ENCODE data around the gene ARHGDIB. TPM values are rescaled to one million over a fixed set of nuclear protein-coding genes. Genes with fewer than 3 reads are reported as not detected.

ARHGDIB gene
- total and polyA plus RNA-seq, 2 of the 4 experiments (the other 2 are of a cell fraction): 24.9 to 30.7 TPM

DNA sequence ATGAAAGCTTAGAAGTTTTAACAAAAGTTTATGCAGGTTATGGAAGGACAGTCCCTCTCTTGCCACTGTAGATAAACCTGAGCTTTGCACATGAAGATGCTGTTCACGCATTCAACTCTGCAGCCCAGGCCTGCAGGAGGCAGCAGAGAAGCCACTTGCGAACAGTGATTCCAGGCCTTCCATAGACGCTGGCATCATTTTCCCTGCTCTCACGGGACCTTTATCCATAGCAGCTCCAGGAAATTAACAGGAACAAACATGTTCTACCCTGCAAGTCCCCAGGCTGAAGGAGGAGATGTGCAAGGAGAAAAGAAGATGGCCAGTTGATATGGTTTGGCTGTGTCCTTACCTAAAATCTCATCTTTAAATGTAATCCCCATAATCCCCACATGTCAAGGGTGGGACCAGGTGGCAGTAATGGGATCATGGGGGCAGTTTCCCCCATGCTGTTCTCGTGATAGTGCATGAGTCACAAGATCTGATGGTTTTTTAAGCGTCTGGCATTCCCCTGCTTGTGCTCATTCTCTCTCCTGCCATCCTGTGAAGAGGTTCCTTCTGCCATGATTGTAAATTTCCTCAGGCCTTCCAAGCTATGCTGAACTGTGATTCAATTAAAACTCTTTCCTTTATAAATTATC lies 25.1 kb downstream of the ARHGDIB start:
- dilution Hi-C loops (cut with HindIII; ENCODE audit: low sequenced_read_pairs, unreplicated experiment) (no loop called here), in situ Hi-C loops (cut with MboI; ENCODE audit: low sequenced_read_pairs) (no loop called here), intact Hi-C loops (cut with micrococcal nuclease) (no loop called here)
- no peak overlapping the region for H2AK9ac ChIP-seq (replicated peaks; ENCODE audit: low read depth, low read length, poor library complexity)
- no peaks in the 10 kb centered on the region; the same call in 1 of the 2 replicates for H3K9me1 ChIP-seq (ENCODE audit: insufficient read depth, low read length)
- no peak overlapping the region for H4K91ac ChIP-seq (ENCODE audit: insufficient read depth, low read depth, low read length)
- H3K4me1 ChIP-seq (ENCODE audit: control insufficient read depth, insufficient read depth, low read length): peaks cover 3% of the 10 kb centered on the region; the same call in 1 of the 2 replicates
- no peak overlapping the region for H4K8ac ChIP-seq (ENCODE audit: low read depth in 2 of 2, low read length in 2 of 2)
- no peaks in the 10 kb centered on the region for H4K20me1 ChIP-seq (ENCODE audit: insufficient read depth, low read length)
- H3K4me3 ChIP-seq (ENCODE audit: insufficient read depth, low read depth, low read length): no peak overlapping the region
- ATAC-seq (ENCODE audit: low read depth): no peak
- no peak overlapping the region for H3K27ac ChIP-seq (ENCODE audit: insufficient read depth, low read length)
- no peak overlapping the region for H3K14ac ChIP-seq (replicated peaks; ENCODE audit: low read depth, low read length)
- no peak overlapping the region for H2BK5ac ChIP-seq (ENCODE audit: low read depth, low read length, poor library complexity, severe bottlenecking)
- TF ChIP-seq MAFK (IDR thresholded peaks at IDR 0.05; ENCODE audit: low read depth, low read length) (no peak), MXI1 (IDR thresholded peaks at IDR 0.05; ENCODE audit: borderline replicate concordance, low read depth, low read length) (no peak), RCOR1 (IDR thresholded peaks at IDR 0.05; ENCODE audit: insufficient replicate concordance, low read length) (no peak), NFE2L2 (IDR thresholded peaks at IDR 0.05; ENCODE audit: low read depth, low read length) (no peak), MAZ (IDR thresholded peaks at IDR 0.05; ENCODE audit: borderline replicate concordance, low read depth, low read length) (no peak), CHD1 (IDR thresholded peaks at IDR 0.05; ENCODE audit: low read depth, low read length) (no peak)
- H2BK15ac ChIP-seq (ENCODE audit: low read depth, low read length): no peak overlapping the region
- H3K4me2 ChIP-seq (ENCODE audit: low read depth, low read length): no peak overlapping the region
- no peak overlapping the region for H3K56ac ChIP-seq (ENCODE audit: extremely low read depth, insufficient read depth, low read length)
- no peak for DNase-seq
- no peak overlapping the region for H2BK20ac ChIP-seq (ENCODE audit: low read depth, low read length)
- H3K36me3 ChIP-seq (ENCODE audit: control insufficient read depth, insufficient read depth, low read length): no peaks in the 10 kb centered on the region
- no peaks in the 10 kb centered on the region for H3K9me3 ChIP-seq (ENCODE audit: control insufficient read depth, insufficient read depth, low read length)
- H3K23ac ChIP-seq (ENCODE audit: low read depth, low read length): no peak overlapping the region
- no peak overlapping the region for H2AFZ ChIP-seq (replicated peaks; ENCODE audit: low read length, poor library complexity)
- ChIA-PET CTCF (interaction anchor here (1.0 to 1.1 kb wide), 2 partner anchors 59 to 88 kb away, joined by 3 read pairs; no protein-coding TSS in a partner anchor), POLR2A (ENCODE audit: unreplicated experiment) (no interaction called here)
- no peaks in the 10 kb centered on the region for H3K27me3 ChIP-seq (ENCODE audit: control insufficient read depth, insufficient read depth, low read length)
- no peak overlapping the region for H3K4ac ChIP-seq (ENCODE audit: low read depth, low read length)
- no peaks in the 10 kb centered on the region for H3K79me1 ChIP-seq (ENCODE audit: low read depth in 1 of 2, low read length in 2 of 2)
- no peak overlapping the region for H3K9ac ChIP-seq (ENCODE audit: low read depth, low read length)
- no peak overlapping the region for H4K5ac ChIP-seq (ENCODE audit: low read depth, low read length)
- no peak overlapping the region for H2BK120ac ChIP-seq (ENCODE audit: low read depth, low read length)
- no TSS peak for BruUV-seq (replicated peaks)
- WGBS, 2 experiments (ENCODE audit: extremely low coverage in 2 of 2, insufficient read length in 1 of 2): no CpG with 5 or more reads among the region's 6 CpGs
- H3K18ac ChIP-seq (ENCODE audit: low read depth, low read length): no peak overlapping the region
- H2AK5ac ChIP-seq (ENCODE audit: low read depth, low read length): no peak overlapping the region
